ENCODE data around the gene C11orf21. TPM values are rescaled to one million over a fixed set of nuclear protein-coding genes. Genes with fewer than 3 reads are reported as not detected.

The C11orf21 gene
- total RNA-seq, 1 donor from 2014 or later: not detected

DNA sequence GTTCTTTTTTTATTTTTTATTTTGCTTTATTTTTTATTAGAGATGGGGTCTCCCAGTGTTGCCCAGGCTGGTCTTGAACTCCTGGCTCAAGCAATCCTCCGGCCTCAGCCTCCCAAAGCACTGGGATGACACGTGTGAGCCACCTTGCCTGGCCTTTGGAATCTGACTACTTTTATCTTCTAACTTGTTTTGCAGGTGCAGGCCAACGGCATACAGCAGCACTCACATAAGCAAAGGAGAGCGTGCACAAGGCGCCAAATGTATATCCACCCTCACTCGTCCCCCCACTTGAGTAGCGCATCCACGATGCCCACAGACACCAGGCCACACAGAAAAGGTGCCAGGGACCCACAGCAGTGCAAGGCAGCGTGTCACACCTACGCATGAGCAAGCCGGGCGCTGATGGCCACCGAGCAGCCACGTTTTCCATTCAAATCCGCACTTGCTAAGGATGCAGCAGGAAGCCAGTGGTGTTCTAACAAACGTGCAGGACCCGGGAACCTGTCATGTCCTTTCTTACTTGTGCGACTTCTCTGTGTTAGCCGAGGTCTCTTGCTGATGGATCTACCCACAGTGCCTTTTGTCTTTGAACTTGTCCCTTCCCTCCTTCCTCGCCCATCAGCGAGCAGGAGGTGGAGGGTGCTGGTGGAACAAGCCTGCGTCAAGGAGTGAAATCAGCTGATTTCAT is 37.2 kb downstream of the C11orf21 start:
- FAIRE-seq: no peak
- TF ChIP-seq, protein P1, sequence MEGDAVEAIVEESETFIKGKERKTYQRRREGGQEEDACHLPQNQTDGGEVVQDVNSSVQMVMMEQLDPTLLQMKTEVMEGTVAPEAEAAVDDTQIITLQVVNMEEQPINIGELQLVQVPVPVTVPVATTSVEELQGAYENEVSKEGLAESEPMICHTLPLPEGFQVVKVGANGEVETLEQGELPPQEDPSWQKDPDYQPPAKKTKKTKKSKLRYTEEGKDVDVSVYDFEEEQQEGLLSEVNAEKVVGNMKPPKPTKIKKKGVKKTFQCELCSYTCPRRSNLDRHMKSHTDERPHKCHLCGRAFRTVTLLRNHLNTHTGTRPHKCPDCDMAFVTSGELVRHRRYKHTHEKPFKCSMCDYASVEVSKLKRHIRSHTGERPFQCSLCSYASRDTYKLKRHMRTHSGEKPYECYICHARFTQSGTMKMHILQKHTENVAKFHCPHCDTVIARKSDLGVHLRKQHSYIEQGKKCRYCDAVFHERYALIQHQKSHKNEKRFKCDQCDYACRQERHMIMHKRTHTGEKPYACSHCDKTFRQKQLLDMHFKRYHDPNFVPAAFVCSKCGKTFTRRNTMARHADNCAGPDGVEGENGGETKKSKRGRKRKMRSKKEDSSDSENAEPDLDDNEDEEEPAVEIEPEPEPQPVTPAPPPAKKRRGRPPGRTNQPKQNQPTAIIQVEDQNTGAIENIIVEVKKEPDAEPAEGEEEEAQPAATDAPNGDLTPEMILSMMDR (IDR thresholded peaks at IDR 0.05; ENCODE audit: insufficient read depth, low read depth, low read length): no peak
- Histone ChIP-seq H3K4me2 (ENCODE audit: low read length) (no peak overlapping the region), H3K9me3 (ENCODE audit: insufficient read depth, low read depth, low read length) (no peaks in the 10 kb centered on the region), H2AFZ (ENCODE audit: low read depth, low read length) (no peak overlapping the region), H3K9ac (ENCODE audit: low read length) (no peak overlapping the region), H4K20me1 (ENCODE audit: insufficient read depth, low read length) (no peaks in the 10 kb centered on the region), H3K4me3 (ENCODE audit: insufficient read depth, low read depth, low read length) (no peak overlapping the region), H3K36me3 (ENCODE audit: insufficient read depth, low read length) (no peaks in the 10 kb centered on the region), H3K27ac (ENCODE audit: low read depth, low read length) (no peak overlapping the region), H3K4me1 (ENCODE audit: insufficient read depth, low read length) (no peaks in the 10 kb centered on the region), H3K79me2 (ENCODE audit: insufficient read depth, low read length) (no peaks in the 10 kb centered on the region), H3K27me3 (ENCODE audit: insufficient read depth, low read length) (peaks cover 18% of the 10 kb centered on the region)
- H3K9me3 Mint-ChIP-seq (ENCODE audit: unreplicated experiment): peaks cover 10% of the 10 kb centered on the region
- H3K4me1 Mint-ChIP-seq (ENCODE audit: low read depth, unreplicated experiment): no peaks in the 10 kb centered on the region
- H3K4me3 Mint-ChIP-seq (ENCODE audit: unreplicated experiment): no peak overlapping the region
- H3K36me3 Mint-ChIP-seq (ENCODE audit: low read depth, unreplicated experiment): no peaks in the 10 kb centered on the region
- H3K27me3 Mint-ChIP-seq (ENCODE audit: low read depth, unreplicated experiment): peaks cover 51% of the 10 kb centered on the region
- no peak for DNase-seq (ENCODE audit: low read depth)
- no peak overlapping the region for H3K27ac Mint-ChIP-seq (ENCODE audit: unreplicated experiment)

DNA sequence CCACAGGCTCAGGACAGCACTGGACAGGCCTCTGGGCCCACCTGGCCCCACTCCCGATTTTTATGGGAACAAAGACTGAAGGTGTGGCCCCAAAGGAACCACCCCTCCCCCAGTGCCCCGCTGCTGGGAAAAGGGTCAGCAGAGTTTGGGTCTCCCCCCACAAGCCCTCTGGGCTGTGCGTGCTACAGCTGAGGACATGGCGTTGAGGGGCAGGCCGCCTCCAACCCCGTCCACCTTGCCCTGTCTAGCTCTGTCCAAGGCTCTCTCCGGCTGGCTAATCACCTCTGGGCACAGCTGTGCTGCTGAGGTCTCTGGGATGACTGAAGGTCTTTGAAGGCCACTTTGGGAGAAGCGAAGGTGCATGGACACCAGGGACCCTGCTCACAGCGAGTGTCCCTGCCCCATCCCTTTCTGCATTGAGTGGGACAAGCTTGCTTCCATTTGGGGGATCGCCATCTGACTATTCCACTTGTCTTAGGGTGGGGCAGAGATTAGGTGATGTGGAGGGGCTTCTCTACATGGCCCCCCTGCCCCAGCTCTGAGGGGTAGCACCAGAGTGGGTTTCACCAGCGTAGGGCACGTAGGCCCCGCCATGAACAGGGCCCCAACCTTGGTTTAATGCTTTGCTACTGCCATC is 37.9 kb downstream of the C11orf21 start:
- H3K9me3 Mint-ChIP-seq (ENCODE audit: unreplicated experiment): peaks cover 10% of the 10 kb centered on the region

More for the DNA sequence above, 37.9 kb downstream of the C11orf21 start:
- Histone ChIP-seq H3K79me2 (ENCODE audit: insufficient read depth, low read length) (no peaks in the 10 kb centered on the region), H3K9me3 (ENCODE audit: insufficient read depth, low read depth, low read length) (no peaks in the 10 kb centered on the region), H3K4me1 (ENCODE audit: insufficient read depth, low read length) (no peaks in the 10 kb centered on the region), H3K4me2 (ENCODE audit: low read length) (no peak overlapping the region), H4K20me1 (ENCODE audit: insufficient read depth, low read length) (no peaks in the 10 kb centered on the region), H3K27me3 (ENCODE audit: insufficient read depth, low read length) (peaks cover 15% of the 10 kb centered on the region), H3K4me3 (ENCODE audit: insufficient read depth, low read depth, low read length) (no peak overlapping the region), H3K27ac (ENCODE audit: low read depth, low read length) (no peak overlapping the region), H3K36me3 (ENCODE audit: insufficient read depth, low read length) (no peaks in the 10 kb centered on the region), H3K9ac (ENCODE audit: low read length) (no peak overlapping the region), H2AFZ (ENCODE audit: low read depth, low read length) (no peak overlapping the region)
- no peak for DNase-seq (ENCODE audit: low read depth)
- Mint-ChIP-seq H3K4me1 (ENCODE audit: low read depth, unreplicated experiment) (no peaks in the 10 kb centered on the region), H3K4me3 (ENCODE audit: unreplicated experiment) (no peak overlapping the region), H3K27me3 (ENCODE audit: low read depth, unreplicated experiment) (peaks cover 56% of the 10 kb centered on the region), H3K36me3 (ENCODE audit: low read depth, unreplicated experiment) (no peaks in the 10 kb centered on the region), H3K27ac (ENCODE audit: unreplicated experiment) (no peak overlapping the region)
- no peak for FAIRE-seq
- TF ChIP-seq EZH2 (IDR thresholded peaks at IDR 0.05; ENCODE audit: insufficient read depth, low read length): no peak
- TF ChIP-seq, protein P1 (IDR thresholded peaks at IDR 0.05; ENCODE audit: insufficient read depth, low read depth, low read length): no peak

Data from astrocyte (in vitro differentiated cells and primary cell).